HUES64 (cell line): Measurements from ENCODE around the gene PTPRU.
"Not testable (repeated sequence)": the region's sequence is repeated elsewhere in the genome, so short reads cannot be mapped to it uniquely, and the experiment has no call there.

ENCODE experiments used
- H3K27ac ChIP-seq: 2 replicates; pipeline ENCODE4 v1.7.0; 2013; ENCODE audit warnings: low read depth, low read length, inconsistent platforms
- H3K27me3 ChIP-seq: 2 replicates; pipeline ENCODE4 v1.6.1; 2013; ENCODE audit warnings: mild to moderate bottlenecking, low read length; ENCODE audit not compliant: insufficient read depth
- H3K36me3 ChIP-seq: 2 replicates; pipeline ENCODE4 v1.6.1; 2013; ENCODE audit warnings: mild to moderate bottlenecking, low read length; ENCODE audit not compliant: insufficient read depth
- H3K4me1 ChIP-seq: 2 replicates; pipeline ENCODE4 v1.6.1; 2013; ENCODE audit warnings: mild to moderate bottlenecking, low read length, moderate library complexity; ENCODE audit not compliant: insufficient read depth
- H3K4me3 ChIP-seq: 2 replicates; pipeline ENCODE4 v1.5.1; 2013; ENCODE audit warnings: mild to moderate bottlenecking, low read length, moderate library complexity
- H3K9ac ChIP-seq: 2 replicates; pipeline ENCODE4 v1.6.1; 2013; ENCODE audit warnings: mild to moderate bottlenecking, low read depth, low read length
- H3K9me3 ChIP-seq: 2 replicates; pipeline ENCODE4 v1.6.1; 2013; ENCODE audit warnings: low read depth, low read length; ENCODE audit not compliant: insufficient read depth
- WGBS: fragments of 150-250, 120-280 bp; methylation state at CpG from one replicate; pipeline ENCODE4 v1.1.7; 2013; ENCODE audit warnings: missing lambda C conversion rate; 5-methylcytosine and 5-hydroxymethylcytosine counted together

The PTPRU gene

DNA sequence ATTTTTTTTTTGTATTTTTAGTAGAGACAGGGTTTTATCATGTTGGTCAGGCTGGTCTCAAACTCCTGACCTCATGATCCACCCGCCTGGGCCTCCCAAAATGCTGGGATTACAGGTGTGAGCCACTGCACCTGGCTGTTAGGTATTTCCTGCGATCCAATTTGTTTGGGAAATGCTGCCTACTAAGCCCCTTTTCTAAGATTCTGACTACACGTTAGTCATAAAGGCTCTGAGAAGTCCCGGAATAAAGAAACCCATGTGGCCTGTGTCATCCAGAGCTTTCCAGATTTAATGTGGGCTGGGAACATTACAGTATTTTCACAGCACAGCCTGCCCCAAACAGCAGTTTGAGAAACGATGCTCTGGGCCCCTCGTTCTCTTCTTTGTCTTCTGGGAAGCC, 14.1 kb upstream of the PTPRU start:
- not testable (repeated sequence) for H3K9me3 ChIP-seq, H3K4me1 ChIP-seq, H3K4me3 ChIP-seq, H3K9ac ChIP-seq, H3K27me3 ChIP-seq, H3K27ac ChIP-seq
- WGBS = 90% methylated on average over 6 of the region's 6 CpGs
- peaks cover 19% of the 10 kb centered on the region for H3K36me3 ChIP-seq

DNA sequence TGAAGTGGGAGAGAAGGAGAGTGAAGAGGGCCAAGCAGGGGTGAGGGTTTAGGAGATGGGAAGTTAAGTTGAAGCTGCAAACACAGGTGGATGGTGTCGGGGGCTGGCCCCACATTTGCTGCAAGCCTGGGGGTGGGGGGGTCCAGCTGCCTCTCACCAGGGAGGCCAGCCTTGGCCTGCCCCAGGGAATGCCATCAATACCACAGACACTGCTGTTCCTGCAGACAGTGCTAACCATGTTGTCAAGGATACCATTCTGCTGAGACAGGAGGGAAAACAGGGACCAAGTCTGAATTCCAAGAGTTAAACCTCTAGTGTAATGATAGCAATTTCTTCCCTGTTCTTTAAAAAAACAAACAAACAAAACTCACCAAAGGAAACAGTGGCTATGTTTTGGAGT, 13.6 kb upstream of the PTPRU start:
- Histone ChIP-seq H3K4me3 (no peak overlapping the region), H3K9me3 (no peaks in the 10 kb centered on the region), H3K27ac (no peak overlapping the region), H3K27me3 (no peaks in the 10 kb centered on the region), H3K4me1 (peaks cover 9% of the 10 kb centered on the region; the same call in 1 of the 2 replicates), H3K36me3 (peaks cover 17% of the 10 kb centered on the region), H3K9ac (no peak overlapping the region)
- WGBS = 95% methylated on average over 1 of the region's 1 CpG

DNA sequence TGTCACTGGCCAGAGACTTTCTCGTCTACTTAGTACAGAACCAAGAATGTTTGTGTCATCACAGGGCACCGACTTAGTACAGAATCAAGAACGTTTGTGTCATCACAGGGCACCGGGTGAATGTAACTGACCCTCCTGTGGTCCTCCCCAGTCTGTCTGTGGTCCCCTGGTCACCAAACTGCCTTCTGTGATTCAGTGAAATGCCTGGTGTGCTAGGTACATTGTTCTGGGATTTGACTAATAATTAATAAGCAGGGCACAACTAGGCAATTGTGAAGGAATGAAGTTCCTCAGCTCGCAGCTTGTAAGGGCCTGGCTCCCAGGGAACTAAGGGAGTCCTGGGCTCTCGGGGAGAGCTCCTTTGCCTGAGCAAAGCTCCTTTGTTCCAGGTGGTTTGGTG, 12.8 kb upstream of the PTPRU start:
- no peaks in the 10 kb centered on the region for H3K9me3 ChIP-seq
- no peak overlapping the region for H3K9ac ChIP-seq
- H3K36me3 ChIP-seq = peaks cover 18% of the 10 kb centered on the region
- WGBS = 93% methylated on average over 6 of the region's 6 CpGs
- no peak overlapping the region for H3K4me3 ChIP-seq
- peaks cover 9% of the 10 kb centered on the region; the same call in 1 of the 2 replicates for H3K4me1 ChIP-seq
- no peaks in the 10 kb centered on the region for H3K27me3 ChIP-seq
- H3K27ac ChIP-seq = no peak overlapping the region

DNA sequence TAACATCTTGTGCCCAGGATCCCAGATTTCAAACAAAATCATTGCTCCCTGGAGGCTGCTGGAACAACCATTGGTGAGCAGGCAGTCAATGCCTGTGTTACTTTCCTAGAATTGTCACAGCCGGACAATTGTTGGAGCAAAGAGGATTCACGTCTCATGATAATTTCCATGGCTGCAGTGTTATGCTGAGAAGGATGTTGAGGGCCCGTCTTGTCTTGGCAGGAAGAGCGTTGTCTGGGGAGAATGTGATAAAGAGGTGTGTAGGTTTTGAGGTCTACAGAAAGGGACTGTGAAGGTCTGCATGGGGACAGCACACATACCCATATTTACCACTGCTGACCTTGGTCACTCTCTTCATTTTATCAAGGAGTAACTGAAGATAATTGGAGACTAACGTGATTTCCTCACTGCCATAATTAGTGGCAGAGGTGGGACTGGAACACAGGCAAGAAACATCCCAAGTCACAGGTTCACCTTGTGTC, 11.9 kb upstream of the PTPRU start:
- Histone ChIP-seq H3K27ac (no peak overlapping the region), H3K9ac (no peak overlapping the region), H3K27me3 (no peaks in the 10 kb centered on the region), H3K36me3 (peaks cover 22% of the 10 kb centered on the region), H3K4me1 (peaks cover 9% of the 10 kb centered on the region; the same call in 1 of the 2 replicates), H3K4me3 (no peak overlapping the region), H3K9me3 (no peaks in the 10 kb centered on the region)
- WGBS = 92% methylated on average over 5 of the region's 5 CpGs

DNA sequence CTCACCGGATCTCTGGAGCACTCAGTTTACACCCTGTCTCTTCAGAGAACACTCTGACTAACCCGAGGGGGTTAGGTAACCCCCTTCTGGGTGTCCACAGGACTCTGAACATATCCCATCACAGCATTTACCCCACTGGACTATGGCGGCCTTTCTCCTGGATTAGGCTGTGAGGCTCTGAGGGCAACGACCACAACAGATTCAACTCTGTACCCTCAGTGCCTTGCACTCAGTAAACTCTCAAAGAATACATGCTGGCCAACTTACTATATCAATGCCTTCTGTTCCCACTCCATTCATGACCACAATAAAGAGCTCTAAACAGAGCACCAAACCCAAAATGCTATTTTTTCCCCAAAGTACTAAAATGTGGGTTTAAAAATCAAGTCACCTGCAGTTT, 11.0 kb upstream of the PTPRU start:
- Histone ChIP-seq H3K9me3 (no peaks in the 10 kb centered on the region), H3K4me1 (peaks cover 17% of the 10 kb centered on the region), H3K27ac (no peak overlapping the region), H3K4me3 (no peak overlapping the region), H3K27me3 (no peaks in the 10 kb centered on the region), H3K9ac (0 out of 2 replicates have a peak overlapping the region, but pooled peaks have one; percentile 24), H3K36me3 (peaks cover 19% of the 10 kb centered on the region)
- 88% methylated on average over 4 of the region's 4 CpGs for WGBS

DNA sequence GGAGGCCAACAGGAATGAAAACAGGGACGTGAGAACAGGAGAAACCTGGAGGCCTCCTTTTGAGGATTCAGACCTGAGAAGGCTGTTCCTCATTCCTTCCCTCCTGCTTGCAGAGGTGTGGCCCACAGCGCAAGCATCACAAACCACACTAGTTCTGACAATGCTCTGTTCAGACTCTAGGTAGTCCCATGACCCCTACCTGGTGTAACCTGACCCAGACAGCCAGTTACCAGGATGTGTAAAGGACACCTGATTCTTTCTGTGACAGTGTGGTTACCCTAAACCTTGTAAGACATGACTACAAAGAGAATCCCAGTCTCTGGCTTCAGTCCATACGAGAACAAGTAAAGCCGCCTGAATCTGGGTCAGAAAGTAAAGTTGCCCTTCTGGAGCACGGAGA, 8.8 kb upstream of the PTPRU start:
- Histone ChIP-seq H3K4me1 (peaks cover 8% of the 10 kb centered on the region; the same call in 1 of the 2 replicates), H3K27me3 (peaks cover 11% of the 10 kb centered on the region; the same call in 1 of the 2 replicates), H3K9me3 (no peaks in the 10 kb centered on the region), H3K36me3 (peaks cover 14% of the 10 kb centered on the region), H3K27ac (no peak overlapping the region; the same call in 1 of the 2 replicates), H3K4me3 (no peak overlapping the region), H3K9ac (0 out of 2 replicates have a peak overlapping the region, but pooled peaks have one; percentile 33)
- 91% methylated on average over 5 of the region's 5 CpGs for WGBS

DNA sequence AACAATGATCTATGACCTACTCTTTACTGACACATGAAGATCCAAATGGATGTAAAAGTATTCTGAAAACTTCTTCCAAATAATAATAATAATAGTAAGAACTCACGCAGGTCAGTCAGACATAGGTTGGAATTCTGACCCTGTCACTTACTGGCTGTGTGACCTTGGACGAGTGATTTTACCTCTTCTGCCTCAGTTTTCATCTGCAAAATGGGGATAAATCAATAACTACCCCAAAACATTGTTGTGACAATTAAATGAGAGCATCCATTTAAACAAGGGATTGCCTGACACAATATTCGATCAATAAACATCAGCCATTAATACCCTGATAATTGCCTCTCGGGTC, 6.1 kb upstream of the PTPRU start:
- no peaks in the 10 kb centered on the region for H3K9me3 ChIP-seq
- H3K4me3 ChIP-seq = peak overlapping the region; percentile 86
- peaks cover 21% of the 10 kb centered on the region for H3K27me3 ChIP-seq
- H3K9ac ChIP-seq = peak overlapping the region; percentile 78
- H3K36me3 ChIP-seq = peaks cover 5% of the 10 kb centered on the region; the same call in 1 of the 2 replicates
- H3K27ac ChIP-seq = no peak overlapping the region
- 13% methylated on average over 4 of the region's 4 CpGs for WGBS
- peaks cover 8% of the 10 kb centered on the region; the same call in 1 of the 2 replicates for H3K4me1 ChIP-seq

DNA sequence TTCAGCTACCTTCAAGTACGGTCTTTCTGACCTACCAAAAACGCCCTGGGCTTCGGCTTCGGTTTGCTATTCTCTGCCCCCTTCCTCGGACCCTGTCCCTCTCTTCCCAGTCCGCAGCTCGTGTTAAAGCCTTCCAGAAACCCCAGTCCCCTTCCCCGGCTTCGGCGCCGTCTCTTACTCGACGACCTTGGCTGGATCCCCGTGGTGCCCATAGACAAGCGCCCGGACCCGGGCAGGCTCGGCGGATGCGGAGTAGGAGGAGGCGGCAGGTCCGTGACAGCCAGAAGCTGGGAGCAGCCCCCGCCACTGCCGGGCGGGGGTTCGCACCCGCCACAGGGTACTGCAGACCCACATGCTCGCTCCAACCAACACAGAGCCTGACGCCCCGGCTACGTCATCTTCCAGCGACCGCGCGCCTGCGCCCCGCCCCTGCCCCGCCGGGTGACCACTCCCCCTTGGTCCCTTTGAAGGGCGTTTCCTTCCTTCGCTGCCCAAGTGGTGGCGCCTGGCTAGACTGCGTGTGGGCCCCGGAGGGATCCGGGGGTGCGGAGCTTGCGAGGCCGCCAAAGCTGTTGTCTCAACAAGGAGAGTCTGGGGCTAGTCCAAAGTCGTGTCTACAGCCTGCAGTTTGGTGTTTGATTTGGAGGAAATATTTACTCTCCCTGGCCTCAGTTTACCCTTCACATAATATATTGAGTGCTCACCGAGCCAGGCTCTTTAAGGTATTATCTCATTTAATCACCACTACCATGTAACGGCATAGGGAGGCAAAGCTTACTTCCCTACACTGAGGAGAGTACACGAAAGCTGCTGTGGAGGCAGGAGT, 5.6 kb upstream of the PTPRU start, which contains the start of gene MECR:
MECR (minus strand) TSS at position 382 of the 826 bp plus-strand sequence; CDS start at position 354, 28 bp downstream.
- Histone ChIP-seq H3K9me3 (no peaks in the 10 kb centered on the region), H3K36me3 (peaks cover 5% of the 10 kb centered on the region; the same call in 1 of the 2 replicates), H3K4me1 (peaks cover 8% of the 10 kb centered on the region; the same call in 1 of the 2 replicates), H3K9ac (peak within 1 kb of the TSS; percentile 78), H3K4me3 (peak within 1 kb of the TSS; percentile 86), H3K27ac (peak within 1 kb of the TSS; percentile 32; the same call in 1 of the 2 replicates), H3K27me3 (peaks cover 27% of the 10 kb centered on the region)
- 3% methylated on average over 50 of the region's 52 CpGs for WGBS

DNA sequence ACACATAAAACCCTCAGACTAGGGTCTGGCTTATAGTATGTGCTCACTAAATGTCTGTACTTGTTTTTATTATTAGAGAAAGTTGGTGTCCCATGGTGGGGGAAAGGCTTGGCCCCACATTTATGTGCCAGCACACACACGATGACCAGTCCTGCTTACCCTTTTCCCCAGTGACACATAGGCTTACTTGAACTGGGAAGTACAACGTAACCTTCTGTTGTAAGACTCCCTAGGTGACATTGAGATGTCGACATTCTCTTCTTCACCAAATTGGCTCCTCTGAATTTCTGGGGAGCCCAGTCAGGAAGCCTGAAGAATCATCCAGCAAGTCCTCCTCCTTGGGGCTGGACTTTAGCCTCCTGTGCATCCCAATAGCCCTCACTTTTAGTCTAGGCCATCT, 3.9 kb upstream of the PTPRU start:
- Histone ChIP-seq H3K27me3 (peaks cover 40% of the 10 kb centered on the region), H3K4me1 (peaks cover 8% of the 10 kb centered on the region; the same call in 1 of the 2 replicates), H3K9ac (no peak overlapping the region), H3K4me3 (no peak overlapping the region), H3K36me3 (peaks cover 5% of the 10 kb centered on the region; the same call in 1 of the 2 replicates), H3K9me3 (no peaks in the 10 kb centered on the region), H3K27ac (no peak overlapping the region)
- 91% methylated on average over 3 of the region's 3 CpGs for WGBS

DNA sequence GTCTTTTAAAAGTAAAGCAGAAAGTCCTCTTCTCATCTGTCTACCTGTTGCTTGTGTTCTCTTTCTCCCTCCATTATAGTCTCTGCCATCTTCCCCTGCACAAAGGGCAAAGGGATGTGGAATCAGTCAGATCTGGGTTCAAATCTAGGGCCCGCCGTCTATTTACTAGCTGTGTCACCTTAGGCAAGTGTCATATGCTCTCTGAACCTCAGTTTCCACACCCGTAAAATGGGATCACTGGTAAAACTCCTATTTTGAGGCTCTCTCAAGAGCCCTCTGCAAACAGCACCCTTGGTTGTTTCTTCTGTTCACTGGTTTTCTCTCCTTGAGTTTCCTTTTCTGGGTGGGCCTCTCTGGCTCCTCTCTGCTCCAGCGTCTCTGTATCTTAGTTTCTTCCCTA, 2.6 kb upstream of the PTPRU start:
- Histone ChIP-seq H3K36me3 (peaks cover 3% of the 10 kb centered on the region; the same call in 1 of the 2 replicates), H3K9me3 (no peaks in the 10 kb centered on the region), H3K4me3 (no peak overlapping the region), H3K9ac (no peak overlapping the region), H3K27ac (no peak overlapping the region), H3K4me1 (peaks cover 8% of the 10 kb centered on the region; the same call in 1 of the 2 replicates), H3K27me3 (peaks cover 52% of the 10 kb centered on the region)
- 89% methylated on average over 4 of the region's 4 CpGs for WGBS

DNA sequence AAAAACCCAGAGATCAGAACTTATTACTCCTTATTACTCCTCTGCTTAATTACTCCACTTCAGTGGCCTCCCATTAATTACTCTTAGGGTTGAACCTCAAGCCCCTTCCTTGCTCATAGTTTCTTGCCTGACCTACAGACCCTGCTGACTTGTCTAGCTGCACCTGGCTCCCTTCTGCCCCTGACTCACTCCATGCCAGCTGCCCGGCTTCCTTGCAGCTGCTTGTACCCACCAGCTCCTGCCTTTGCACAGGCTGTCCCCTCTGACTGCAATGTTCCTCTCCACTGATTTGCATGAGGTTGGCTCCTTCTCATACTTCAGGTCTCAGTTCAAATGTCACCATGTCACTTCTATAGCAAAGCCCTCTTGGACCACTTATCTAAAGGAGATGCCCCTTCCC, 1.9 kb upstream of the PTPRU start:
- Histone ChIP-seq H3K36me3 (no peaks in the 10 kb centered on the region), H3K27ac (no peak overlapping the region), H3K9ac (no peak overlapping the region), H3K9me3 (no peaks in the 10 kb centered on the region), H3K4me3 (no peak overlapping the region), H3K4me1 (peaks cover 16% of the 10 kb centered on the region), H3K27me3 (peaks cover 60% of the 10 kb centered on the region)
- 77% methylated on average over 1 of the region's 1 CpG for WGBS
